SU-DHL-6 (cell line): ENCODE measurements around the gene DLX2.

ENCODE experiments used
- CTCF ChIP-seq: fragments of 200-600 bp; sonication (generic); IDR thresholded peaks from one replicate; pipeline ENCODE4 v1.5.1; 2017; ENCODE audit warnings: antibody characterized with exemption, mild to moderate bottlenecking, low read length, moderate library complexity; ENCODE audit not compliant: insufficient read depth, poor library complexity, severe bottlenecking
- EZH2phosphoT487 ChIP-seq: fragments of 200-600 bp; sonication (generic), shearing (Covaris generic); conservative IDR thresholded peaks from 2 replicates; pipeline ENCODE4 v1.6.1; 2018; ENCODE audit warnings: mild to moderate bottlenecking, antibody characterized with exemption, low read length, moderate library complexity, mixed read lengths

GRCh38 chr2:172131713-172132555 lies 29.2 kb upstream of the DLX2 start:
- no peak for TF ChIP-seq CTCF
- no peak for TF ChIP-seq EZH2phosphoT487
